ENCODE results near the gene CELSR2.

Gene CELSR2

DNA sequence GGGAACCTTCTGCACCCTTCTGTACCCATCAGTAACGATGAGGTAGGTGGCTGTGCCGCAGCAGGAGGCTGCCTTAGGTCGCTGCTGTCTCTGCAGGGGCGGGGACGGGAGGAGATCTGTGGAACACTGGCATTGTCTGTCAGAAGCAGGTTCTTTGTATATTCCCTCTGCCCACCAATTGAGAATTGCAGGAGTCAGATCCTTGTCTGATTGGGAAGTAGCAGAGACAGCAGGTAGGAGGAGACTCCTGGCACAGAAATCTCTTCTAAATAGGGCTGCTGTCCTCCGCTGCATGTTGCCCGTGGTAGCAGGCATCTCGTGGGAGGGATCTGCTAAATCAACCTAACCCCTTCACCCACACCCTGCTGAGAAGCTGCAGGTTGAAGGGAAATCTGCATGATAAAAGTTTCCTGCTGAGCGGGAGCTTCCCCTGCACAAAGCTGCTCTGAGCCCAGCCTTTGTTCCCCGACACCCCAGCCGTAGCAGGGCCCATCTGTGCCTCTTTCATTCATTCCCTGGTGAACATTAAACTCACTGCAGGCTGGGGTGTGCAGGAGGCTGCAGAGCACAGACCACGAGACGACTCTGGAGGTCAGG lies 19.7 kb upstream of the CELSR2 start:
- peak; percentile 62 for DNase-seq

DNA sequence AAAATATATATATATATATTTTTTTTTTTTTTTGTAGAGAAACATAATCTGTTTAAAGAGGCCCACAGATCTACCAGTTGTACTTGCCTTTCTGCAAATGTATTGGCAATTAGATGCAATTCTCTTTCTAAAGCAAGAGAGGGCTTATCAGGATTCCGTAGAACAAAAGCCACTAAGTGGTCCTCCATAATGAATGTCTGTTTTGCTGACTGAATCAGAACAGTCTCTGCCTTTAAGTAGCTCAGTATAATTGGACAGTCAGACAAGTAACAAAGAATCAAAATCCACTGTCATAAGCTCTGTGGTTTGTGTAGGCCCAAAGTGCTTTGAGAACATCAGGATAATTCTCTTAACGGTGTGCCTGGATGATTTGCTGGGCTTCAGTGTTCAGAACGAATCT lies 18.3 kb upstream of the CELSR2 start:
- DNase-seq: no peak

DNA sequence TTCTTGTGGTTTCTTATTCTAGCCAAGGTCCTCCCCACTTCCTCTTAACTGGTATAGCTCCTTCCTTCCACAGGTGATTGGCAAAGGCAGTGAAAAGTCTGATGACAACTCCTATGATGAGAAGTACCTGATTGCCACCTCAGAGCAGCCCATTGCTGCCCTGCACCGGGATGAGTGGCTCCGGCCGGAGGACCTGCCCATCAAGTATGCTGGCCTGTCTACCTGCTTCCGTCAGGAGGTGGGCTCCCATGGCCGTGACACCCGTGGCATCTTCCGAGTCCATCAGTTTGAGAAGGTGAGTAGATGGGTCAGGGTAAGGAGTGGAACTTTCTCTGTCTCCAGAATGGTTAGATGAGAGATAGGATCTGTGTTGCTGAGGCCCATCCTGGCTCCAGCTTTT lies 14.2 kb upstream of the CELSR2 start:
- DNase-seq: no peak

GRCh38 chr1:109237512-109237911 lies 11.8 kb upstream of the CELSR2 start:
- no peak for DNase-seq

GRCh38 chr1:109238382-109238781 lies 11.0 kb upstream of the CELSR2 start:
- DNase-seq: no peak

DNA sequence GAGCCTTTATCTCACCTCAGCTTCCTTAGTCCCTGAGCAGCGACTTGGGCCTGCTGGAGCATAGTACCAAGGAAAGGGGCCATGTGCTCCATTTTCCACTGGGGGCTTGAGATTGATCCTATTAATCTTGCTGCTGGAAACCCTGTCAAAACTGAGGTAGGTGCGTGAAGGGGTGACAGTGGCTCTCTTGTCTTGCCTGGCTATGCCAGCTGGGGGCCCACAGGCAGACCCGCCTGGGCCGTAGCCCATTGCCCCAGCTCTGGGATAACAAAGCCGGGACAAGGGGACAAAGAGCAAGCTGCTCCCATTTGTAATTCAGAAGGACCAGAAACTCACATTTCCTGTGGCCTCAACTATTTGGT lies 10.3 kb upstream of the CELSR2 start:
- no peak for DNase-seq

DNA sequence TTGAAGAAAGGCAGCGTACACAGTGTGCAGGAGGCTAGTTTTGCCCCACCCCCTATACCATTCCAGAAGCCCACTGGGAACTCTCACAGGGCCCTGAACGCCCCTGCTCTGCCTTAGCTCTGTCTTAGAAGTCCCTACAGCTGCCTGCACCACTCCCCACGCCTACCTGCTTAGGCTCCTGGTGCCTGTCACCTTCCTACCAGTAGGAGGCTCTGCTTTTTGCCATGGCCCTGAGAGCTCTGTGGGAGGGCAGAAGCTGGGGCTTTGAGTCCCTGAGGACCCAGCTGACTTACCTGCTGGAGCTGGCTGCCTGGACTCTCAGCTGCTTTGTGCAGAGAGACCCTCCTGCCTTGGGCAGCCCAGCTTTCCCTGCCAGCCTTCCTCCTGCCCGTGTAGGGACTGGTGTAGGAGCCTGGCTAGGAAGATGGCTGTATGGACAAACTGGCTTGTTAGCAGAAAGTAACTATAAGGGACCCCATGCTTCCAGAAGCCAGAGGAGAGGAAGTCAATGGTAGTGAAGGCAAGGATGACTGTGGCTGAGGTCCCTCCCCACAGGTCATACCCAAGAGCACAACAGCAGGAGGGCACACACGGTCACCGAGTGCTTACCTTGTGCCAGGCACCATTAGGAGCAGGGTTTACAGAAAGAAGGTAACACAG lies 9.8 kb upstream of the CELSR2 start:
- peak; percentile 11 for DNase-seq

DNA sequence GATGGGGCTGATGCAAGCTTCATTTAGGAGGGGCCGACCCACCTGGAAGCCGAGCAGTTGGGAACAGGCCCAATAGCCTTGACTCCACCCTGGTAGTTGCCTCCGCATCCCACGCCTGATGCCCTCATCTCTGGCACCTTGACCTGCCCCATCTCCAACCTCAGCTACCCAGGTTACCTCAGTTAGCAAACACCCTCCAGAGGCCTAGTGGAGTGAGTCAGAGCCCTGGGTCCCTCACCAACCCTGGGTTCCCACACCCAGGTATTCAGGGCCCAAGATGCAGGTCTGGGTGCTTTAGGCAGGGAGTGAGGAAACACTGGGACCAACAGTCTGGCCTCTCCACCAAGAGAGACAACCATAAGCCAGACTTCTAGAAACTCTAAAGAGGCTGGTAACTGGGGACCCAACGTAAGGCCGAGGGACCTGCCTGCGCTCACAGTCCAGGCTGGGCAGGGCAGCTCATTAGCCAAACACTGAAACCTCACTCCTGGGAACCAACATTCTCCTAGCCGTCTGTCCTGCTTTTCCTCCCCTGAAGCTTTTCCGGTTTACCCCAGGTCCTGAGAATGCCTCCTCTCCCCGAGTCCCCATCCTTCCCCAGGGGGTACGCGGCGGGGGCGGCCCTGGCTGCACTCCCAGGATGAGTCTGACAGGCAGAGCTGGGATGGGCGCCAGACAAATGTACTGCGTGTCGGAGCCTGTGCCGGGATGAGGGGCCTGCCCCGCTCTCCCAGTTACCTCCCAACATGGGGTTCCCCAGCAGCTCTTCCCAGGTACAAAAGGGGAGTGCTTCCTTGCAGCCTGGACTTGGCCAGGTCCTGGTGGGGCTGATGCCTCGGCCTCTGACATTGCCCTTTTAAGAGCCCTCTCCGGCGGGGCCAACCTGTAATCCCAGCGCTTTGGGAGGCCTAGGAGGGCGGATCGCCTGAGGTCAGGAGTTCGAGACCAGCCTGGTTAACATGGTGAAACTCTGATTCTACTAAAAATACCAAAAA lies 8.9 kb upstream of the CELSR2 start:
- DNase-seq: no peak

DNA sequence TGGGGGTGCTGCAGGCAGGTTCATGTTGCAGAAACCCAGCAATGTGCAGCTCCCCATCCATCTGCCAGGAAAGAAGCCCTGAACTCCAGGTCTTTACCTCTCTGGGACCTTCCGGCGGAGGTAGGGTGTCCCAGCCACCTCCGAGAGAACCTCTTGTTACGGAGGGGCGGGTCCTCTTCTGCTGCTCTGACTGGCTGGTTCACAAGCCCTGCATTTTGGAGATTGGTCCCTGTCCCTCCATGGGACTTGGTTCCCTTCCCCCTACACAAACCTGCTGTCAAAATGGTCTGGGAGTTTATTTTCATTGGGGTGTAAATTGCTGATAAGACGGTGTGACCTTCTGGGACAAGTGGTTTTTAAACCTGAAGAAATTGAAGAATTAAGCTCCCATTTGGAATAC lies 8.0 kb upstream of the CELSR2 start:
- no peak for DNase-seq

GRCh38 chr1:109241841-109242345 lies 7.4 kb upstream of the CELSR2 start:
- no peak for DNase-seq

DNA sequence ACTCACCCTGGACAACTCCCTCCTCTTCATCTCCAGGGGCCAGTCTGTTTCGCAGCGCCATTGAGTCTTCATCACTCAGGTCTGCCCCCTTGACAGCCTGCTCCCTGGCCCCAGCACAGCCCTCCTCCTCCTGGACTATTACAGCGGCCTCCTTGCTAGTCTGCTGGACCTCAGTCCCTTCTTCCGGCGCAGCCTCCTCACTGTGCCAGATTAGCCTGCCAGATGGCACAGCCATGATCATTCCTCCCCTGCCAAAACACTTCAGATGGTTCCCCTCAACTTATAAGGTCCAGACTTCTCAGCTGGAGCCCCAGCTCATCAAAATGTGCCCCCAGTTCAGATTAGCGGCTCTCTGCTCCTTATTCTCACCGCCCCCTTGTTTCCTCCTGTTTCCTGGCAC lies 7.0 kb upstream of the CELSR2 start:
- no peak for DNase-seq

DNA sequence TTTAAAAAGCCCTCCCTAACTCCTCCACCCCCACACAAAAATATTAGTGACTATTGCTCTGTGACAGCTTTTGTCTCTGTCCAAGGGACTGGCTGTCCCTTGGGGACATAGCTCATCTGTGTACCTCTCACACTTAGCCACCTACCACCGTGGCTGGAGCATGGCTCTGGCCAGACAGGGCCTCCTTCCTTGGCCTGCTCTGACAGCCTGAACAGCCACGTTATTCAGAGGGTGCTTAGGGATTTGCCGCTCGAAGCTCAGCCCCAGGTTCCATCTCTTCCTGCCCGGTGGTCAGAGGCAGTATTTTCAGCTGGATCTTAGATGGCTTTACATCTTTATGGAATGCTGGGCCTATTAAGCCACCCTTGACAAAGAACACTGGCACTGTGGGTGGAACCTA lies 6.1 kb upstream of the CELSR2 start:
- DNase-seq: no peak

DNA sequence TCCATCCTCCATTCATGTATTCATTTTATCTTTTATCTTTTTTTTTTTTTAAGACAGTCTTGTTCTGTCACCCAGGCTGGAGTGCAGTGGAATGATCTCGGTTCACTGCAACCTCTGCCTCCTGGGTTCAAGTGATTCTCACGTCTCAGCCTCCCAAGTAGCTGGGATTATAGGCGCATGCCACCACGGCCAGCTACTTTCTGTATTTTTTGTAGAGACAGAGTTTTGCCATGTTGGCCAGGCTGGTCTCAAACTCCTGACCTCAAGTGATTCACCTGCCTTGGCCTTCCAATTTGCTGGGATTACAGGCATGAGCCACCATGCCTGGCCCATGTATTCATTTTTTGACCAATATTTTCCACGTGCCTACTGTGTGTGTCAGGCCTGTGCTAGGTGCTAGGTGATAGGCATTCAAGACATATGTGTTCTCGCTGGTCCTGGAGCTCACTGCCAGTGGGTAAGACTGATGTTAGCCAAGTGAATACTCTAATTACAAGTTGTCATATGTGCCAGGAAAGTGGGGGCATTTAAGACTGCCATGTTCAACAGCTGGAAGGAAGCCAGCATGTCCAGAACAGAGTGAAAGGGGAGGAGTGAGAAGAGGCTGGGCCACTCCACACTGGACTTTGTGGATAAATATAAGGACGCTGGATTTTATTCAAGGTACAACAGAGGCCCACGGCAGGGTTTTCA lies 5.3 kb upstream of the CELSR2 start:
- no peak for DNase-seq

DNA sequence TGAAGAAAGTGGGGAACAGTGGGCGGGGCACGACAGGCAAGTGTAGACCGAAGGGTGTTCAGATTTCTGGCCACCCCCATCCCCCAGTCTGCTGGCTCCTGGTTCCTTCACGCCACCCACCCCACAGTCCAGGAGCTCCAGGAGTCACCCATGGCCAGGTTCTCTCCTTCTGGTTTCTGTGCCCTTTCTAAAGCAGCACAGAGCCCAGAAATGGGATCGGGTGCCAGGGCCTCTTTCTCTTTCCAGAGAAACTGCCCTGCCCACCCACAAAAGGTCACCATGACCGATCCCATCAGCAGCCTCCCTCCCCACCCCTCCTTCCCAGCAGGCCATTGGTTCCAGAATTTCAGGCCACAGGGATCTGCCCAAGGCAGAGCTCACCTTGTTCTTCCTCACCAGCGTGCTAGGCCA lies 3.2 kb upstream of the CELSR2 start:
- DNase-seq: no peak

GRCh38 chr1:109247401-109248365 lies 1.7 kb upstream of the CELSR2 start:
- no peak for DNase-seq

- DNase-seq: no peak
Observed at GRCh38 chr1:109248444-109248796, 919 bp upstream of the CELSR2 start.

GRCh38 chr1:109249654-109250401 lies 489 bp downstream of the CELSR2 start:
- no peak for DNase-seq

GRCh38 chr1:109250454-109251276 lies 1.3 kb downstream of the CELSR2 start:
- DNase-seq: no peak

DNA sequence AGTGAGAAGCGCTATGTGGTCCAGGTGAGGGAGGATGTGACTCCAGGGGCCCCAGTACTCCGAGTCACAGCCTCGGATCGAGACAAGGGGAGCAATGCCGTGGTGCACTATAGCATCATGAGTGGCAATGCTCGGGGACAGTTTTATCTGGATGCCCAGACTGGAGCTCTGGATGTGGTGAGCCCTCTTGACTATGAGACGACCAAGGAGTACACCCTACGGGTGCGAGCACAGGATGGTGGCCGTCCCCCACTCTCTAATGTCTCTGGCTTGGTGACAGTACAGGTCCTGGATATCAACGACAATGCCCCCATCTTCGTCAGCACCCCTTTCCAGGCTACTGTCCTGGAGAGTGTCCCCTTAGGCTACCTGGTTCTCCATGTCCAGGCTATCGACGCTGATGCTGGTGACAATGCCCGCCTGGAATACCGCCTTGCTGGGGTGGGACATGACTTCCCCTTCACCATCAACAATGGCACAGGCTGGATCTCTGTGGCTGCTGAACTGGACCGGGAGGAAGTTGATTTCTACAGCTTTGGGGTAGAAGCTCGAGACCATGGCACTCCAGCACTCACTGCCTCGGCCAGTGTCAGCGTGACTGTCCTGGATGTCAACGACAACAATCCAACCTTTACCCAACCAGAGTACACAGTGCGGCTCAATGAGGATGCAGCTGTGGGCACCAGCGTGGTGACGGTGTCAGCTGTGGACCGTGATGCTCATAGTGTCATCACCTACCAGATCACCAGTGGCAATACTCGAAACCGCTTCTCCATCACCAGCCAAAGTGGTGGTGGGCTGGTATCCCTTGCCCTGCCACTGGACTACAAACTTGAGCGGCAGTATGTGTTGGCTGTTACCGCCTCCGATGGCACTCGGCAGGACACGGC lies 2.2 kb downstream of the CELSR2 start:
- no peak for DNase-seq
